Fibroblast of skin of scalp (primary cell): ENCODE measurements around the gene RAPGEF4.

Experiments used
- DNase-seq: peaks from one replicate; pipeline ENCODE4 v3.0.0-alpha.2; 2013

RAPGEF4 gene

GRCh38 chr2:172944794-172945509, 209.3 kb downstream of the RAPGEF4 start:
- DNase-seq, result no peak

DNA sequence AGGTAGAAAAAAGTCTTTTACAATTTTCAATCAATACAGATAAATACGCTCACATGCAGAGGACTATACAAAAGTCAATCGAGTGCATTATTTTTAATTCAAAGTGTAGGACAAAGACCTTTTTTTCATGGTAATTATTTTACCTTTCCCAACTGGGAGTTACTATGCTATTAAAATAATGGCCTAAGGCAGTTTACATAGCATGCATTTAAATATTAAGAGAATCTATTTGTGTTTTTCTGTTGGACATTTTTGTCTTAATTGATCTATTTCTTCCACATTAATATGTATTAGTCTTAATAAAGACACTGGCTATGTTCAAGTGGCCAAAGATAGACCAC, 209.8 kb downstream of the RAPGEF4 start:
- DNase-seq, result no peak

DNA sequence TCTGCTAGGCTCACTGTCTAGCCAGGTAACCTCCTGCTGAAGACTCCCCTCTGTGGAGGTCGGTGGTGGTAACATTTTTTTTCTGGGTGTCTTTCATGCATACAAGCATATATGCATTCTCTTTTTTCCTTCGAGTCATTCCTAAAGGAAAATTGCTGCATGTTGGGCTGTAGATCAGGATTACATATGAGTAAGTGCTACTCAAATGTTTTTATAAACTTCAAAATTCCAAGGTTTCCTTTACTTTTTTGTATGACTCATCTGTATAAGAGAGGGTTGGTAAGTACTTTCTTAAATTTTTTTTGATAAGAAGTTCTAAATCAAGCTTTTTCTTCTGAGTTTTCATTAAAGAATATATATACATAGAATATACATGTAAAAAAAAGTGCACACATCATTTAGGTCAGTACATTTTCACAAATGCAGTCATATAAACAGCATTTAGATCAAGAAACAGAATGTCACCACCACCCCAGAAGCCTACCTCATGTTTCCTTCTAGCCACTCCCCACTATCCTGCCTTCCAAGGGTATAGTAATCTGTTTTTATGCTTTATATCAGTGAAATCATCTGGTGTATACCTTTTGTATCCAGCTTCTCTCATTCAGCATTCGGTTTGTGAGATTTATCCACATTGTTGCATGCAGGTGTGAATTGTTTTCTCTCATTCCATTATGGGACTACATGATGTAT, 212.0 kb downstream of the RAPGEF4 start:
- peak; percentile 61 for DNase-seq

DNA sequence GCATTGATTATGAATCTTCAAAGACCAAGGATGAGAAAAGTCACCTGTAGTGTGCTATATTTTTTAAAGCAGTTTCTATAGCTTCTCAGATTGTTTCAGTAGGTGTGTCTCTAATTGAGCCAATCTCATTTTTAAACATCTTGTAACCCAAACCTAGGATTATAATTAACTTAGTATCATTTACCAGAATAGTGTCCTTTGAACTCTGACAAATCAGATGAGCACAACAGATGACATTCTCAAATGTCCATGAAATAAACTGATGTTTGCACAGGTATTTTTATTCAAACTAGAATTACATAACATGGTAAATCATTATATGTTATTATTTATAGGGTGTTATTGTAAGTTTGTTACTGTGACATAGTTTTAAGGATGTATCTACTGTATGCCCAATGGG, 213.9 kb downstream of the RAPGEF4 start:
- DNase-seq, result no peak

- DNase-seq, result no peak
Measured at GRCh38 chr2:172950565-172950964, 214.9 kb downstream of the RAPGEF4 start.

DNA sequence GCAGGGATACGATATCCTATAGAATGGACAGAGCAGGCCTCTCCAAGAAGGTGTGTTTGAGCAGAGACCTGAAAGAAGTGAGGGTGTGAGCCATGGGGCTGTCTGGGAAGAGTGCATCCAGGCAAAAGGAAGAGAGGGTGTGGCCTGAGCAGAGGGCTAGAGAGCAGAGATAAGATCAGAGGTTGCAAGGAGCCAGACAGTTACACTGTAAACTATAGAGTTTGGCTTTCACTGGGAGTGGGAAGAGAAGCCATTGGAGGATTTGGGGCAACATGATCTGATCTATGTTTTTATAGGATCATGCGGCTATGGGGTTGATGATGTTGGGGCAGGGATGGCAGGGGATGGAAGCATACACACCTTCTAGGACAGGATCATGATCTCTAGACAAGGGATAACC, 215.9 kb downstream of the RAPGEF4 start:
- no peak for DNase-seq

GRCh38 chr2:172953411-172953810, 217.8 kb downstream of the RAPGEF4 start:
- peak; percentile 56 for DNase-seq

DNA sequence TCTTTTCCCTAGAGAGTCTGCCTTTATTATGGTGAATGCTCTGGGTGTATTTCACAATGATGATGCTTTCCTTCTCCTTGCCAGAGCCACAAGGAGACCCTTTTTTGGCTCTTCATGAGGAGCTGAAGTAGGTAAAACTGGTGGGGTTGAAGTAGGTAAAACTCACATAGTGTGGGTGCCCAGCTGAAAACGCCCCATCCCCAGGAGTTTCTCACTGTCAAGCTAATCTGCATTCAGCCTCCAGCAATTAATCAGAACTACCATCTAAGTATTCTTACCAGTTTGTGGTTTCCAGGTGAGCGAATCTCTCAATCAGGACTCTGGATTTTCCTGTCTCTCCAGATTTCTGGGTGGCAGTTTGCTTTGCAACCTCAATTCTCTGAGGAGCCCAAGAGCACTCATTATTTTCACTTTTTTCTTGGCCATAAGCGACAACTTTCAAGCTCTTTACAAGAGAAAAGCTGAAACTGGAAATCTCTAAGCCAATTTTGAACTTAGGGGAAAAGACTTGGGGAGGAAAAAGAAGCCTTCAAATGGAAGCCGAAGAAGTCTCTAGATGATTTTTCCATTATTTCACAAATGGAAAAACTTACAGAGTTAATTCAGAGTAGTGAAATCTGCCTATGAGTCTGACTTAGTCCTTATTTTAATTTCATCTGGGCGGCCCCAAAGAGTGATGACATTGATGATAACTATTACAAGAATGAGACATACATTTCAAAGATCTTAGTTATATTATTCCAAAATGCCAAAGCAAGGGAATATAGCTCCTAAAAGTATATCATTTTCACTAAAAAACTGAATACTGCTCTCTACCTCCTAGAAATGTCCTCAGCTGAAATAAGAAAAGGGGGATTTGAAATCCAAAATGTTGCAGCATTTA, 218.6 kb downstream of the RAPGEF4 start:
- peak; percentile 74 for DNase-seq

DNA sequence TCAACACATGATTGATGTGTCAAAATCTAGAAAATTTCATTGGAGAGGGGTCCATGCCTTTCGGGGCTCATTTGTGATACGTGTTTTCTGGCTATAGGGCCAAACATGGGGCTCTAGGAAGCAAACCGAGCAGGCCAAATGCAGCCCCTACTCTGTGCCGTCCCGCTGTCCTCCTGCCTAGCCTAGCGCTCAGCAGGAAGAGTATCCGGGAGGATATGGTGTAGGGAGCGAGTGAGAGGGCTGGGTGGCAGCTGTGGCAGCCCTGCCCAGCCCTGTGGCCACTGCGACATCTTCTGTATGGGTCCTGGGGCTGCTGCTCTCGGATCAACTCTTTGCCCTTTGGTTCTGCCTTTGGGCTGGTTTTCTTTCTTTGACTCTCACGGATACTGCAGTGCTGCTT, 219.9 kb downstream of the RAPGEF4 start:
- no peak for DNase-seq

GRCh38 chr2:172957734-172958133, 222.1 kb downstream of the RAPGEF4 start:
- DNase-seq, result no peak

- no peak for DNase-seq
Measured at GRCh38 chr2:172962082-172962481, 226.4 kb downstream of the RAPGEF4 start.

- peak; percentile 27 for DNase-seq
Measured at GRCh38 chr2:172962824-172963223, 227.2 kb downstream of the RAPGEF4 start.

- DNase-seq, result peak; percentile 26
Measured at GRCh38 chr2:172964511-172965139, 229.0 kb downstream of the RAPGEF4 start.

- DNase-seq, result no peak
Measured at GRCh38 chr2:172965433-172966212, 230.0 kb downstream of the RAPGEF4 start.

DNA sequence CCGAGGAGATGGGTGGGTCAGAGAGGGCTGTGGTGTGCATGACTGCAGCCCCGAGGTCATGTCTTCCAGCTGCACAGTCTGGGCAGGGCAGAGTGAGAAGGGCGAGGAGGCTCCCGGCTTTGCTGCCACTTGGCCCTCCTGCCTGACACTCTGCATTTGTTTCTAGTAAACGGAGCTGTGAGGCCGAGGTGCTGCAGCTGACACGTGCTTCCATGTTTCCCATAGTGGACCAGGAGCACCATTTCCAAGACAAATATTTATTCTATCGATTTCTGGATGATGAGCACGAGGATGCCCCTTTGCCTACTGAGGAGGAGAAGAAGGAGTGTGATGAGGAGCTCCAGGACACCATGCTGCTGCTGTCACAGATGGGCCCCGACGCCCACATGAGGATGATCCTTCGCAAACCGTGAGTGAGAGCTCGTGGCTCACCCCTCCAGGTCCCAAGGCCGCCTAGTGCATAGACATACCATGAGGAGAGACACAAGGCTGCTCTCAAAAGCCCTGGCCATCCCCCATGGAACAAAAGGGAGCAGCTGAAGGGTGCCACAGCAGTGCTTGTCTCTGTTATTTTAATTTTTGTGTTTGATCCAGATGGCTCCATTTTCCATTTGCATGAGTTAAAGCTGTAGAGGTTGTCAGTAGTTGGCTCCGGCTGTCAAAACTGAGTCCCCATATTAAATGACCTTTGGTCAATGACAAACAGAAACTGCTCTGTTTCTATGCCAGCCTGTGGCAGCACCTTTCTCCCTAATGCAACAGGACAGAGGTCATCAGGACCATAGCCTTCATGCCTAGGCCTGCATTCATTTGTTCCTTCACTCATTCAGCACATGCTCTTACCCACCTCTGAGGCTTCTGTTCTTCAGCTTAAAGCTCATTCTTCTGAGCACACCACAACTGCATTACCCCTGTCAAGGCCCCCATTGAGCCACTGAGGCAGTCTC, 231.7 kb downstream of the RAPGEF4 start:
- DNase-seq, result no peak

- peak; percentile 44 for DNase-seq
Measured at GRCh38 chr2:172968061-172968469, 232.4 kb downstream of the RAPGEF4 start.

DNA sequence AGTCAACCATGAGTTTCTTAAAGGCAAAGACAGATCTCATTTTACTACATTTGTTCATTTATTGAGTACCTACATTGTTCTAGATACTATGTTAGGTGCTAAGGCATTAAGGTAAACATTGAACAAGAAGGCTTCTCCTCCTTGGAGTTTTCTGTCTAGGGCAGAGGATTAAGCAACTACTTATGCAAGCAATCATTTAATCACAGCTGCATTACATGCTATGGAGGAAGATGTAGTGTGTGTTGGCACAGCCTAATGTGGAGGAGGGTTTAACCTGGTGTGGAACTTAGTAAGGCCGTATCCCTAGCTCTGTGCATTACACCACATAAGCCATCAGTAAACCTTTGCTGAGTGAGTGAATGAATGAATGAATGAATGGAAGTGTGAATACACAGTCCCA, 233.5 kb downstream of the RAPGEF4 start:
- no peak for DNase-seq

- DNase-seq, result no peak
Measured at GRCh38 chr2:172969609-172970008, 234.0 kb downstream of the RAPGEF4 start.

- DNase-seq, result no peak
Measured at GRCh38 chr2:172970660-172971059, 235.0 kb downstream of the RAPGEF4 start.

GRCh38 chr2:172972005-172972619, 236.5 kb downstream of the RAPGEF4 start:
- DNase-seq, result peak; percentile 47
